Right atrium auricular region (tissue), 2 donors: ENCODE measurements around the gene E2F2. TPM values are rescaled to one million over a fixed set of nuclear protein-coding genes. Genes with fewer than 3 reads are reported as not detected.

ENCODE experiments used
- DNase-seq: peaks from one replicate; pipeline ENCODE4 v3.0.0-alpha.2; 2019; ENCODE audit warnings: low spot score
- H3K27ac ChIP-seq, 2 donors: fragments of 200-600 bp; sonication (generic); 1 replicate in 1 of 2; 2 replicates in 1 of 2; pipeline ENCODE4 v1.5.1; 2016 to 2019
- H3K27me3 ChIP-seq, 2 donors: fragments of 200-600 bp; sonication (generic); one replicate each; pipeline versions ENCODE4 v1.5.1 to v1.6.0; 2017 to 2019
- H3K36me3 ChIP-seq: fragments of 200-600 bp; sonication (generic); one replicate; pipeline ENCODE4 v1.5.1; 2016
- H3K4me1 ChIP-seq, 2 donors: fragments of 200-600 bp; sonication (generic); one replicate each; pipeline versions ENCODE4 v1.5.1 to v1.6.0; 2017 to 2019
- H3K4me3 ChIP-seq, 2 donors: fragments of 200-600 bp; sonication (generic); 1 replicate in 1 of 2; 2 replicates in 1 of 2; pipeline ENCODE4 v1.5.1; 2017 to 2019; ENCODE audit warnings: mild to moderate bottlenecking in 1 of 2, moderate library complexity in 1 of 2
- H3K9me3 ChIP-seq, 2 donors: fragments of 200-600 bp; sonication (generic); one replicate each; pipeline ENCODE4 v1.5.1; 2019
- total RNA-seq, 2 donors: library from RNA; depleted of rRNA; stranded (reverse); fragments of >200 nt; gene quantifications; one replicate each; pipeline ENCODE4 v1.1.0, GENCODE V29; 2016
- TF ChIP-seq, protein P1 (sequence below), 2 donors: fragments of 200-600 bp; sonication (generic); IDR thresholded peaks; one replicate each; pipeline ENCODE4 v1.5.1; 2019; ENCODE audit warnings: antibody characterized with exemption in 2 of 2

The E2F2 gene
- total RNA-seq, 2 donors from 2014 or later = 0.20 to 0.33 TPM

DNA sequence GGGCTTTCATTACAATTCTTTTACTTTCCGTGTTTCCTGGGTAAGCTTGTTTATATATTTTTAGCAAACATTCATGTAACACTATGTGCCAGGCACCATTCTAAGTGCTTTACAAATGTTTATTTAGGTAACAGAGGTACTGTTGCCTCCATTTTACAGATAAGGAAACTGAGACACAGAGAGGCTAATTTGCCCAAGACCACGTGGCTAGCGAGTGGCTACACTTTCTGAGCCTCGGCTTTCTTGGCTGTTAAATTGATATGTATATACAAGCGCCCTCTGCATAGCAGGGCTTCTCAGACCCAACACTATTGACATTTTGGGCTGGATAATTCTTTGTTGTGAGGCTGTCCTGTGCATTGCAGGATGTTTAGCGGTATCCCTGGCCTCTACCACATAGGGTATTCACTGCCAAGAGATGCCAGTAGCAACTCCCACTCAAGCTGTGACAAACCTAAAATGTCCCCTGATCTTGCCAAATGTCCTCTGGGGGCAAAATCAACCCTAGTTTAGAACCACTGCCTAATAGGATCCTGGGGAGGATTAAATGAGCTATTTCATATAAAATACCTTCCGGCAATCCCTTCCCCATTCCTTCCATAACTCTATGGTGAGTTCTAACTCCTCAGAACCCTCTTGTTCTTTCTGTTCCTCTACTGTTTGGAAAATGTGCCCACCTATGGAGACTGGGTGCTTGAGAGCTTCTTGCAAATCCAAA is 45.5 kb upstream of the E2F2 start:
- TF ChIP-seq, protein P1, sequence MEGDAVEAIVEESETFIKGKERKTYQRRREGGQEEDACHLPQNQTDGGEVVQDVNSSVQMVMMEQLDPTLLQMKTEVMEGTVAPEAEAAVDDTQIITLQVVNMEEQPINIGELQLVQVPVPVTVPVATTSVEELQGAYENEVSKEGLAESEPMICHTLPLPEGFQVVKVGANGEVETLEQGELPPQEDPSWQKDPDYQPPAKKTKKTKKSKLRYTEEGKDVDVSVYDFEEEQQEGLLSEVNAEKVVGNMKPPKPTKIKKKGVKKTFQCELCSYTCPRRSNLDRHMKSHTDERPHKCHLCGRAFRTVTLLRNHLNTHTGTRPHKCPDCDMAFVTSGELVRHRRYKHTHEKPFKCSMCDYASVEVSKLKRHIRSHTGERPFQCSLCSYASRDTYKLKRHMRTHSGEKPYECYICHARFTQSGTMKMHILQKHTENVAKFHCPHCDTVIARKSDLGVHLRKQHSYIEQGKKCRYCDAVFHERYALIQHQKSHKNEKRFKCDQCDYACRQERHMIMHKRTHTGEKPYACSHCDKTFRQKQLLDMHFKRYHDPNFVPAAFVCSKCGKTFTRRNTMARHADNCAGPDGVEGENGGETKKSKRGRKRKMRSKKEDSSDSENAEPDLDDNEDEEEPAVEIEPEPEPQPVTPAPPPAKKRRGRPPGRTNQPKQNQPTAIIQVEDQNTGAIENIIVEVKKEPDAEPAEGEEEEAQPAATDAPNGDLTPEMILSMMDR (IDR thresholded peaks at IDR 0.05) = no peak
- peak overlapping the region in 1 of 2 donors; percentile 3 for H3K4me3 ChIP-seq
- no peaks in the 10 kb centered on the region for H3K9me3 ChIP-seq
- no peaks in the 10 kb centered on the region for H3K36me3 ChIP-seq
- H3K4me1 ChIP-seq = peaks cover 0 to 45% of the 10 kb centered on the region in 2 donors
- DNase-seq = no peak
- peak overlapping the region; percentile 63 to 74 for H3K27ac ChIP-seq
- no peaks in the 10 kb centered on the region for H3K27me3 ChIP-seq

DNA sequence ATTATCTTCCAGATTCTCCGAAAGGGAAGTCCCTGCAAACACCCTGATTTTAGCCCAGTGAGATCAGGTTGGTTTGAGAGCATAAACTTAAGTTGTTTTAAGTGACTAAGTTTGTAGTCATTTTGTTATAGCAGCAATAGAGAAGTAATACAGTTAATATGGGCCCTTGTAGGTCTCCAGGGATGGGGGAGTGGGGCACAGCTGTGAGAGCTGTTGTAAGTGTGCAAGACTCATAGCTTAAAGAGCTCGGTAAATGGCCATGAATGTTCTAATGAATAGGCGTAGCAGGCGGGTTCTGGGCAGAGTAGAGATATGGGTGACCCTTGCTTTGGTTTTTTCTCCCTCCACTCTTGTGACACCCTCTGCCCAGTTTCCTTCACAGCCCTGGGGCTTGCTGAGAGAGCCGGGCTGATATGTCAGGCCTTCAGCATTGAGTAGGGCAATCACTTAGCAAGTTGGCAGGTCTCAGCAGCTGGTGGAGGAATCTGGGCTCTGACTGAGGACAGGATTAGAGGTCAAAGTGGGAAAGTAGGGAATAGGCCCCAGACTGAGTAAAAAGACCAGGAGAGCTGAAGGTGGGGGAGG is 44.3 kb upstream of the E2F2 start:
- H3K27ac ChIP-seq = peak overlapping the region; percentile 63 to 74
- H3K27me3 ChIP-seq = no peaks in the 10 kb centered on the region
- DNase-seq = no peak
- H3K4me3 ChIP-seq = no peak overlapping the region
- TF ChIP-seq, protein P1 (IDR thresholded peaks at IDR 0.05) = no peak
- no peaks in the 10 kb centered on the region for H3K36me3 ChIP-seq
- peaks cover 0 to 35% of the 10 kb centered on the region in 2 donors for H3K4me1 ChIP-seq
- H3K9me3 ChIP-seq = no peaks in the 10 kb centered on the region

DNA sequence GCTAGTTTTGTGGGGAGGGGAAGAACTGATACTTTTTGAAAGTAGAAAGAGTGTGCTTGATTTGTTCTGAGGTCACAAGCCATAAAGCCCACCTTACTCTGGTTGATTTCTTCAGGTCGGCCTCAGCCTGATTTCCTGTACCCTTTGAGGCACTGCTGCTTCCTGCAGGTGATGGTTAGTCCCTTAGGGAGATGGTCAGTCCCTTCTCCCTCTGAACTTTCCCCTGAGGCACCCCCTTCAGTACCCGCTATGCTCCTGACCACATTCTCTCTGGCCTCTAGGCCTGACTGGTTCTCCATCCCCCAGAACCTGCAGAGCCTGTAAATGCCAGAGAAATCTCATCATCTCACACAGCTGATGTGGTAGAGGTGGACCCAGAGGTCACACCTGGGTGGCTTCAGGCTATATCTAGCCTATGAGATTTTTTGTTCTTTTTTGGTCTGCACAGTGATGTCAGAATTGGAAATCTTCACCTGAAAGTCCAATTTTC is 43.3 kb upstream of the E2F2 start:
- Histone ChIP-seq H3K27ac (no peak overlapping the region), H3K9me3 (no peaks in the 10 kb centered on the region), H3K27me3 (no peaks in the 10 kb centered on the region), H3K36me3 (no peaks in the 10 kb centered on the region), H3K4me3 (no peak overlapping the region), H3K4me1 (peaks cover 0 to 38% of the 10 kb centered on the region in 2 donors)
- TF ChIP-seq, protein P1 (IDR thresholded peaks at IDR 0.05) = no peak
- no peak for DNase-seq

DNA sequence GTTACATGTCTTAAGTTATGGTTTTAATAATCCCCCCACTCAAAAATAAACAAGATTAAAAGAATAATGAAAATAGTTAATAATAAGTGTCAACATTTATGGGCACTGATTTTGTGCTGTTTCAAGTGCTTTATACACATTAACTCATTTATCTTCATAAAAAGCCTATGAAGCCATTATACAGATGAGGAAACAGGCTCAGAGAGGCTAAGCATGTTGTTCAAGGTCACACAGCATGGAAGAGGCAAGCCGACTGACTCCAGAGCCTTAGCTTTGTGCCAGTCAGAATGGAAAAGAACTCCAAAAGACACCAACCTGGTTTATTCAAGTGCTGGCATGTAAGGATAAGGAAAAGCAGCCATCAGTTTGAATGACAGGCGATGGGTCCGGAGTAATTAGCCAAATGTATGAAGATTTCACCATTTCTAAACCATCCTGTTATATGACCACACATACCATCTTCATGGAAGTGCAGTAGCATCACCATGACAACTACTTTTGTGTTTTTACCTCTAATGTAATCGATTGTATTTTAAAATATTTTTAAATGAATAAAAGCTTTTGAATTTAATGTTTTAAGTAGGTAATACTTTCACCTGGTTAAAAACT is 42.6 kb upstream of the E2F2 start:
- no peak for DNase-seq
- H3K27me3 ChIP-seq = no peaks in the 10 kb centered on the region
- no peak overlapping the region for H3K4me3 ChIP-seq
- TF ChIP-seq, protein P1 (IDR thresholded peaks at IDR 0.05) = no peak
- no peaks in the 10 kb centered on the region for H3K36me3 ChIP-seq
- H3K4me1 ChIP-seq = peaks cover 0 to 40% of the 10 kb centered on the region in 2 donors
- H3K9me3 ChIP-seq = no peaks in the 10 kb centered on the region
- no peak overlapping the region for H3K27ac ChIP-seq

DNA sequence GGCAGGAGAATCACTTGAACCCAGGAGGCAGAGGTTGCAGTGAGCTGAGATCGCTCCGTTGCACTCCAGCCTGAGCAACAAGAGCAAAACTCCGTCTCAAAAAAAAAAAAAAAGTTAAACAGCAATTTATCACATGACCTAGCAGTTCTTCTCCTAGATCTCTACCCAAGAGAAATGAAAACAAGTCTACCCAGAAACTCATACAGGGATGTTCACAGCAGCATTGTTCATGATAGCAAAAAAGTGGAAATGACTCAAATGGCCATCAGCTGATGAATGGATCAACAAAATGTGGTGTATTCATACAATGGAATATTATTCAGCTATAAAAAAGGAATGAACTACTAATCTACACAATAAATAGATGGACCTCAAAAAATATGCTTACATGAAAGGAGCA is 40.4 kb upstream of the E2F2 start:
- H3K4me1 ChIP-seq = peaks cover 0 to 27% of the 10 kb centered on the region in 2 donors
- H3K36me3 ChIP-seq = no peaks in the 10 kb centered on the region
- no peak for DNase-seq
- H3K4me3 ChIP-seq = no peak overlapping the region
- no peak overlapping the region for H3K27ac ChIP-seq
- TF ChIP-seq, protein P1 (IDR thresholded peaks at IDR 0.05) = no peak
- H3K9me3 ChIP-seq = no peaks in the 10 kb centered on the region
- no peaks in the 10 kb centered on the region for H3K27me3 ChIP-seq
